CD8-positive, alpha-beta memory T cell (primary cell): ENCODE measurements around the gene VKORC1. TPM values are rescaled to one million over a fixed set of nuclear protein-coding genes. Genes with fewer than 3 reads are reported as not detected.
A peak's percentile ranks its signal among the peaks of the same experiment; 100 is the strongest.
"Not testable (repeated sequence)": the region's sequence is repeated elsewhere in the genome, so short reads cannot be mapped to it uniquely, and the experiment has no call there.

Experiments
- CTCF ChIA-PET: fragments of 350-600 bp; sonication (Branson Sonifier 250); formaldehyde crosslinking; loops from one replicate; lab custom pipeline; 2021; ENCODE audit warnings: antibody characterized with exemption; lab: Charles Lee
- POLR2A ChIA-PET: fragments of 350-600 bp; sonication (Branson Sonifier 250); formaldehyde crosslinking; loops from one replicate; lab custom pipeline; 2021; ENCODE audit warnings: antibody characterized with exemption; lab: Charles Lee
- DNase-seq, 5 donors: peaks; one replicate each; pipeline versions ENCODE4 v3.0.0 to v3.0.0-alpha.2; 2020 to 2022; ENCODE audit warnings: mixed read lengths in 1 of 5
- H3K27ac ChIP-seq: one replicate; pipeline ENCODE4 v1.7.0; 2013; ENCODE audit warnings: low read depth, mild to moderate bottlenecking, low read length, moderate library complexity
- H3K27me3 ChIP-seq: 2 replicates; pipeline ENCODE4 v1.7.0; 2013; ENCODE audit warnings: low read length, mild to moderate bottlenecking; ENCODE audit not compliant: insufficient read depth, poor library complexity, severe bottlenecking
- H3K36me3 ChIP-seq: 2 replicates; pipeline ENCODE4 v1.7.0; 2013; ENCODE audit warnings: mild to moderate bottlenecking, low read length, moderate library complexity; ENCODE audit not compliant: insufficient read depth
- H3K4me1 ChIP-seq: 2 replicates; pipeline ENCODE4 v1.7.0; 2013; ENCODE audit warnings: mild to moderate bottlenecking, low read length, moderate library complexity; ENCODE audit not compliant: insufficient read depth
- H3K4me3 ChIP-seq: 2 replicates; pipeline ENCODE4 v1.7.0; 2013; ENCODE audit warnings: mild to moderate bottlenecking, low read length
- H3K9me3 ChIP-seq: 2 replicates; pipeline ENCODE4 v1.7.0; 2013; ENCODE audit warnings: mild to moderate bottlenecking, low read length
- H3K27ac Mint-ChIP-seq, 8 donors: one replicate each; pipeline ENCODE4 v1.8.0; 2020 to 2021; ENCODE audit warnings: mixed read lengths in 8 of 8, mild to moderate bottlenecking in 6 of 8, inconsistent platforms in 3 of 8, moderate library complexity in 3 of 8
- H3K27me3 Mint-ChIP-seq, 2 donors: one replicate each; pipeline ENCODE4 v1.8.0; 2020 to 2021; ENCODE audit warnings: mixed read lengths in 2 of 2, mild to moderate bottlenecking in 1 of 2, moderate library complexity in 1 of 2
- H3K36me3 Mint-ChIP-seq, 3 donors: one replicate each; pipeline ENCODE4 v1.8.0; 2020 to 2021; ENCODE audit warnings: mixed read lengths in 3 of 3, inconsistent platforms in 1 of 3, mild to moderate bottlenecking in 1 of 3
- H3K4me1 Mint-ChIP-seq, 3 donors: one replicate each; pipeline ENCODE4 v1.8.0; 2020 to 2021; ENCODE audit warnings: mixed read lengths in 3 of 3, inconsistent platforms in 1 of 3, mild to moderate bottlenecking in 1 of 3
- H3K4me3 Mint-ChIP-seq, 7 donors: one replicate each; pipeline ENCODE4 v1.8.0; 2020 to 2021; ENCODE audit warnings: mixed read lengths in 7 of 7, mild to moderate bottlenecking in 6 of 7, moderate library complexity in 4 of 7, inconsistent platforms in 2 of 7
- H3K9me3 Mint-ChIP-seq, 5 donors: one replicate each; pipeline ENCODE4 v1.8.0; 2020 to 2022; ENCODE audit warnings: mixed read lengths in 5 of 5, mild to moderate bottlenecking in 3 of 5, moderate library complexity in 2 of 5, inconsistent platforms in 1 of 5
- polyA plus RNA-seq: library from polyadenylated mRNA; unstranded; fragments of 300-500 nt; fragmentation: Illumina TruSeq; gene quantifications from one replicate; pipeline ENCODE4 v1.2.3, GENCODE V29; 2021
- total RNA-seq, 2 experiments: library from RNA; stranded (reverse); gene quantifications; one replicate each; pipeline ENCODE4 v1.2.3, GENCODE V29; 2021

Gene VKORC1
- total and polyA plus RNA-seq, 3 experiments from 2014 or later: 66.0 to 124 (median 74.3) TPM

- no peak overlapping the region for H3K27ac Mint-ChIP-seq
- H3K36me3 Mint-ChIP-seq: no peaks in the 10 kb centered on the region
- peaks cover 19% of the 10 kb centered on the region for H3K4me1 ChIP-seq
- H3K4me3 ChIP-seq: no peak overlapping the region
- DNase-seq: no peak
- POLR2A ChIA-PET: no interaction called here
- no peak overlapping the region for H3K4me3 Mint-ChIP-seq
- H3K27ac ChIP-seq: no peak overlapping the region
- H3K27me3 ChIP-seq: no peaks in the 10 kb centered on the region
- no peaks in the 10 kb centered on the region for H3K9me3 Mint-ChIP-seq
- H3K36me3 ChIP-seq: no peaks in the 10 kb centered on the region
- CTCF ChIA-PET: interaction anchor here (1.1 kb wide), 1 partner anchor 9 kb away, joined by 3 read pairs; no protein-coding TSS in a partner anchor
- no peaks in the 10 kb centered on the region for H3K9me3 ChIP-seq
- no peaks in the 10 kb centered on the region for H3K27me3 Mint-ChIP-seq
- H3K4me1 Mint-ChIP-seq: peaks cover 6 to 14% (median 7%) of the 10 kb centered on the region in 3 donors
These were observed 44.3 kb upstream of the VKORC1 start for GRCh38 chr16:31138621-31139578.

- H3K9me3 Mint-ChIP-seq, CTCF ChIA-PET, H3K4me1 Mint-ChIP-seq: not testable (repeated sequence)
These were observed 42.4 kb upstream of the VKORC1 start for GRCh38 chr16:31136822-31137499.

GRCh38 chr16:31136287-31136662 is 41.7 kb upstream of the VKORC1 start:
- DNase-seq: no peak
- no peaks in the 10 kb centered on the region for H3K36me3 ChIP-seq
- no peak overlapping the region for H3K27ac ChIP-seq
- peaks cover 0 to 22% (median 0%) of the 10 kb centered on the region in 3 donors for H3K36me3 Mint-ChIP-seq
- no peak overlapping the region for H3K4me3 Mint-ChIP-seq
- no peaks in the 10 kb centered on the region for H3K9me3 Mint-ChIP-seq
- peaks cover 0 to 2% of the 10 kb centered on the region in 2 donors for H3K27me3 Mint-ChIP-seq
- ChIA-PET CTCF (no interaction called here), POLR2A (no interaction called here)
- H3K27me3 ChIP-seq: no peaks in the 10 kb centered on the region
- no peaks in the 10 kb centered on the region for H3K9me3 ChIP-seq
- H3K27ac Mint-ChIP-seq: peak overlapping the region in 1 of 8 donors; percentile 37
- peaks cover 0 to 2% (median 0%) of the 10 kb centered on the region in 3 donors for H3K4me1 Mint-ChIP-seq
- no peak overlapping the region for H3K4me3 ChIP-seq
- H3K4me1 ChIP-seq: no peaks in the 10 kb centered on the region

More at GRCh38 chr16:31136822-31137499, 42.4 kb upstream of the VKORC1 start:
- H3K4me3 ChIP-seq, DNase-seq, H3K27ac Mint-ChIP-seq, H3K4me1 ChIP-seq, H3K9me3 ChIP-seq, H3K4me3 Mint-ChIP-seq, POLR2A ChIA-PET, H3K27me3 ChIP-seq, H3K27ac ChIP-seq, H3K36me3 ChIP-seq, H3K27me3 Mint-ChIP-seq: not testable (repeated sequence)
- H3K36me3 Mint-ChIP-seq: peaks cover 0 to 16% (median 0%) of the 10 kb centered on the region in 3 donors

GRCh38 chr16:31135535-31136286 is 41.1 kb upstream of the VKORC1 start, which contains the start of gene PRSS8:
Gene PRSS8, minus strand, starts transcription at chr16:31135727. Its CDS starts 229 bp downstream, at chr16:31135498.
- Mint-ChIP-seq H3K4me3 (no peak within 1 kb of the TSS), H3K27me3 (peaks cover 0 to 2% of the 10 kb centered on the region in 2 donors), H3K27ac (peak within 1 kb of the TSS in 1 of 8 donors; percentile 37), H3K4me1 (peaks cover 0 to 2% (median 0%) of the 10 kb centered on the region in 3 donors), H3K9me3 (no peaks in the 10 kb centered on the region), H3K36me3 (peaks cover 0 to 28% (median 0%) of the 10 kb centered on the region in 3 donors)
- Histone ChIP-seq H3K27me3 (no peaks in the 10 kb centered on the region), H3K36me3 (no peaks in the 10 kb centered on the region), H3K4me3 (no peak within 1 kb of the TSS), H3K4me1 (no peaks in the 10 kb centered on the region), H3K9me3 (no peaks in the 10 kb centered on the region), H3K27ac (peak within 1 kb of the TSS; percentile 61)
- DNase-seq: no peak
- ChIA-PET POLR2A (no interaction called here), CTCF (no interaction called here)

GRCh38 chr16:31134625-31135534 is 40.3 kb upstream of the VKORC1 start:
- Mint-ChIP-seq H3K36me3 (peaks cover 0 to 35% (median 4%) of the 10 kb centered on the region in 3 donors), H3K27ac (no peak overlapping the region), H3K27me3 (peaks cover 0 to 2% of the 10 kb centered on the region in 2 donors), H3K4me3 (no peak overlapping the region), H3K4me1 (peaks cover 0 to 2% (median 0%) of the 10 kb centered on the region in 3 donors), H3K9me3 (no peaks in the 10 kb centered on the region)
- no peaks in the 10 kb centered on the region for H3K4me1 ChIP-seq
- POLR2A ChIA-PET: no interaction called here
- DNase-seq: no peak
- no peaks in the 10 kb centered on the region for H3K36me3 ChIP-seq
- H3K27me3 ChIP-seq: no peaks in the 10 kb centered on the region
- CTCF ChIA-PET: interaction anchor here (0.6 kb wide), 1 partner anchor 108 kb away, joined by 4 read pairs; no protein-coding TSS in a partner anchor
- no peaks in the 10 kb centered on the region for H3K9me3 ChIP-seq
- H3K27ac ChIP-seq: peak overlapping the region; percentile 61
- no peak overlapping the region for H3K4me3 ChIP-seq

GRCh38 chr16:31134091-31134571 is 39.5 kb upstream of the VKORC1 start:
- Mint-ChIP-seq H3K4me3 (no peak overlapping the region), H3K27ac (peak overlapping the region in 1 of 8 donors; percentile 53), H3K9me3 (no peaks in the 10 kb centered on the region), H3K4me1 (peaks cover 0 to 2% (median 0%) of the 10 kb centered on the region in 3 donors), H3K36me3 (peaks cover 0 to 42% (median 4%) of the 10 kb centered on the region in 3 donors), H3K27me3 (peaks cover 0 to 2% of the 10 kb centered on the region in 2 donors)
- ChIA-PET POLR2A (no interaction called here), CTCF (interaction anchor here (0.6 kb wide), 1 partner anchor 107 kb away, joined by 4 read pairs; no protein-coding TSS in a partner anchor)
- H3K36me3 ChIP-seq: no peaks in the 10 kb centered on the region
- H3K4me1 ChIP-seq: no peaks in the 10 kb centered on the region
- H3K4me3 ChIP-seq: no peak overlapping the region
- no peak for DNase-seq
- no peaks in the 10 kb centered on the region for H3K9me3 ChIP-seq
- H3K27me3 ChIP-seq: no peaks in the 10 kb centered on the region
- H3K27ac ChIP-seq: peak overlapping the region; percentile 61
